GM19452 (cell line): Measurements from ENCODE around the gene PDS5A.
"Not testable (repeated sequence)": the region's sequence is repeated elsewhere in the genome, so short reads cannot be mapped to it uniquely, and the experiment has no call there.

Experiments used
- ATAC-seq: cut with Tn5 transposase; IDR thresholded peaks from one replicate; pipeline ENCODE4 v1.9.1; 2021; ENCODE audit not compliant: unreplicated experiment

Gene PDS5A

GRCh38 chr4:39908284-39908683 is 69.4 kb downstream of the PDS5A start:
- no peak for ATAC-seq

- ATAC-seq = no peak
Measured at GRCh38 chr4:39905656-39906055, 72.1 kb downstream of the PDS5A start.

- ATAC-seq = not testable (repeated sequence)
Measured at GRCh38 chr4:39905019-39905418, 72.7 kb downstream of the PDS5A start.

GRCh38 chr4:39900966-39901365 is 76.7 kb downstream of the PDS5A start:
- no peak for ATAC-seq

- no peak for ATAC-seq
Measured at GRCh38 chr4:39899291-39899690, 78.4 kb downstream of the PDS5A start.

GRCh38 chr4:39898015-39898414 is 79.7 kb downstream of the PDS5A start:
- ATAC-seq = no peak

- ATAC-seq = no peak
Measured at GRCh38 chr4:39893693-39894072, 84.0 kb downstream of the PDS5A start.

GRCh38 chr4:39892988-39893692 is 84.6 kb downstream of the PDS5A start:
- no peak for ATAC-seq

GRCh38 chr4:39889226-39889625 is 88.5 kb downstream of the PDS5A start:
- ATAC-seq = no peak

- ATAC-seq = no peak
Measured at GRCh38 chr4:39888541-39888940, 89.2 kb downstream of the PDS5A start.

- ATAC-seq = no peak
Measured at GRCh38 chr4:39883646-39884045, 94.1 kb downstream of the PDS5A start.

GRCh38 chr4:39881789-39882188 is 95.9 kb downstream of the PDS5A start:
- ATAC-seq = no peak

GRCh38 chr4:39877971-39878370 is 99.7 kb downstream of the PDS5A start:
- no peak for ATAC-seq

GRCh38 chr4:39873823-39874222 is 103.9 kb downstream of the PDS5A start:
- no peak for ATAC-seq

GRCh38 chr4:39865280-39865679 is 112.4 kb downstream of the PDS5A start:
- no peak for ATAC-seq

- ATAC-seq = no peak
Measured at GRCh38 chr4:39864391-39864790, 113.3 kb downstream of the PDS5A start.

GRCh38 chr4:39860804-39861203 is 116.9 kb downstream of the PDS5A start:
- ATAC-seq = no peak

- no peak for ATAC-seq
Measured at GRCh38 chr4:39855909-39856512, 121.7 kb downstream of the PDS5A start.

GRCh38 chr4:39852636-39853035 is 125.1 kb downstream of the PDS5A start:
- no peak for ATAC-seq

- no peak for ATAC-seq
Measured at GRCh38 chr4:39850727-39851126, 127.0 kb downstream of the PDS5A start.

- ATAC-seq = no peak
Measured at GRCh38 chr4:39846705-39847104, 131.0 kb downstream of the PDS5A start.

GRCh38 chr4:39846120-39846519 is 131.6 kb downstream of the PDS5A start:
- ATAC-seq = no peak

- ATAC-seq = no peak
Measured at GRCh38 chr4:39841894-39842293, 135.8 kb downstream of the PDS5A start.
